ENCODE results near the gene LNP1.

The LNP1 gene

GRCh38 chr3:100399341-100400071 lies 1.8 kb upstream of the LNP1 start:
- DNase-seq (ENCODE audit: low spot score): no peak

GRCh38 chr3:100400419-100400779 lies 940 bp upstream of the LNP1 start:
- peak; percentile 17 for DNase-seq (ENCODE audit: low spot score)

DNA sequence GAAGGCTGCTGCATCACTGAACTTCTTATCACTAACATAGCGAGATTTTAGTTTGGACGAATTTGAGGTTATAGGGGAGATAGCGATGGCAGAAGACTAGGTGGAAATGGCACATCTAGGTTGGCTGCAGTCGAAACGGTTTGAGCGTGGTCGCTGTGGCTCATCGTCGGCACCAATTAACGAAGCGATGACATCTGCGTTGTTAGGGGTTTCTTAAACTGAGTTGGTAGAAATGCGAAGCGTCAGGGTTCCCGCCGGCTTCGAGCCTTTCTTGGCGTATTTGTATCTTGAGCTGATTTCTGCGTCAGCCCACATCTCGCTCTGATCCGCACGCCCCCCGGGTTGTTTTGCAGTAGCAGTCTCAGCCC lies 319 bp downstream of the LNP1 start:
- DNase-seq (ENCODE audit: low spot score): peak; percentile 41

DNA sequence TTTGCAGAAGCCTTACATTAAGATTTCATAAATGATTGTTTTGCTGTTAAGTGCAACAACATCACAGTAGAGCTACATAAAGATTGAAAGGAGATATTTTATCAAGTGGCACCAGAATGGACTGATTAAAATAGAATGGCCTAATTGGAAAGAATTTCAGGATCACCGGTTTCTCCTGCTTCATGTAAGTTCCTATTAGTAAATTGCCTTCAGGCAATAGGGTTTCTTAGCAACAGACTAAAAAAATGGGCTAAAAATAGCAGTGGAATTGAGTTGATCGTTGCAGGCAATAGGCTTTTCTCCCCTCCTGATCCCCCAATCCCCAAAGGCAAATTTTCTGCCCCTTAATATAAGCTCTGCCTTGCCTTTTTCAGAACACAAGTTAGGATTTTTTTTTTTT lies 917 bp downstream of the LNP1 start:
- no peak for DNase-seq (ENCODE audit: low spot score)

DNA sequence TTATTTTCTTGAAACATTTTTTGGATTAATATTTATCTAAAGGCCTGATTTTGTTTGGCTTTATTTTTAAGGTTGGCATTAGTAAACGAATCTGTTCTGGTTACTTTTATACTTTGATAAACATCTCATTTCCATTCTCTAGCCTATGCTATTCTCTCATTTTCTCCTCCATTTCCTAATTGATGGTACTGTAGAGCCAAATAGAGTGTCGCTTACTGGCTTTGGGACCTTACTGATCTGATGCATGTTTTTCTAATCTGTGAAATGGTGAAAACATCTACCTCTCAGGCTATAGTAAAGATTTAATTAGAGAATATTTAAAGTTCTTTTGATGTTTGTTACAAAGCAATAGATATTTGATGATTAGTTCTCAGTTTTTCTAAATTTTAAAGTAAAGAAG lies 1.6 kb downstream of the LNP1 start:
- DNase-seq (ENCODE audit: low spot score): no peak

DNA sequence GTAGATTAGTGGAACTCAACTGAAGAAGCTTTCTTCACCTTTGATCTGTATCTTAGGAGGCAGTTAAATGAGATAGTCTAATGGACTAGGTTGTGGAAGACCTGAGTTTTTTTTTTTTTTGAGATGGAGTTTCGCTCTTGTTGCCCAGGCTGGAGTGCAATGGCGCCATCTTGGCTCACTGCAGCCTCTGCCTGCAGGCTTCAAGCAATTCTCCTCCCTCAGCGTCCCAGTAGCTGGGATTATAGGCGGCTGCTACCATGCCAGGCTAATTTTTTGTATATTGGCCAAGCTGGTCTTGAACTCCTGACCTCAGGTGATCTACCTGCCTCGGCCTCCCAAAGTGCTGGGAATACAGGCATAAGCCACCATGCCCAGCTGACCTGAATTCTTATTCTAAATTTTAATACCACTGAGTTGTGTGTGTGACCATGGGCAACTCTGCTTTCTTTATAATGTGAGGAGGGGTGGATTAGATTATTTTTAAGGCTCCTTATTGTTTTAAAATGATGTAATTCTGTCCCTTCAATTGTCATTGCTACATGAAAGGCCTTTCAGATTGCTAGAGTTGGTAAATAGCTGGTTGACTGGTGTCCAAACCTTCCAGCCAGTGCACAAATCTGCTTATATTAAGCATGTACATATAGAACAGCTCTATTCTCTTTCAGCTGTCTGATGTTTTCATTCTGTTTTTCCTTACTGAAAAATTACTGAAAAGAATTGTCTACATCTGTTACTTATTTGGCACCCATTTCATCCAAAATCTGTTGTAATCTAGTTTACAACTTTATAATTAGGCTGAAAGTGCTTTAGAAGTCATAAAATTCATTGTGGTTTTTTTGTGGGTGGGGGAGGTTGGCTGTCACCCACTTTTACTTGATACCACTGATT lies 2.3 kb downstream of the LNP1 start:
- DNase-seq (ENCODE audit: low spot score): no peak

- no peak for DNase-seq (ENCODE audit: low spot score)
Measured at GRCh38 chr3:100404250-100404548, 2.9 kb downstream of the LNP1 start.

- DNase-seq (ENCODE audit: low spot score): no peak
Measured at GRCh38 chr3:100407164-100407563, 5.8 kb downstream of the LNP1 start.

DNA sequence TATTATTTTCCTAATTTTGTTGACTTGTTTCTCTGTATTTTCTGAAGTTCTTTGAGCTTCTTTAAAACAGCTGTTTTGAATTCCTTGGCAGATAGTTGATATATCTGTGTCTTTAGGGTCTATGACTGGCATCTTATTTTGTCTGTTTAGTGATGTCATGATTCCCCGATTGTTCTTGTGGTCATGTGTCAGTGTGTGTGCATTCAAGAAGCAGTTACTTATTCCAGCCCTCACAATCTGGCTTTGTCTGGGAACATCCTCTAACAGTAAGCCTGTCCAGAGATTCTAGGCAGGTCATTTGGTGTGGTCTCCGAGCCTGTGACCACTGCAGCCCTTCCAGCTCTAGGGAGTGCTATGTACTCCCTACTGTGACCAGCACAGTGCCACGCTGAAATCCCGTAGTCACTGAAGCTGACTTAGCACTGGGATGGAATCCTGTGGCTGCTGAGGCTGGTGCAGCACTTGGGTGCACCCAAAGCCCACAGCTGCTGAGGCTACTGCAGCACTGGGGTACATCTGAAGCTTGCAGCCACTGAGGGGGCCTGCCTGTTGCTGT lies 6.7 kb downstream of the LNP1 start:
- no peak for DNase-seq (ENCODE audit: low spot score)

- DNase-seq (ENCODE audit: low spot score): no peak
Measured at GRCh38 chr3:100411091-100411982, 10.0 kb downstream of the LNP1 start.

DNA sequence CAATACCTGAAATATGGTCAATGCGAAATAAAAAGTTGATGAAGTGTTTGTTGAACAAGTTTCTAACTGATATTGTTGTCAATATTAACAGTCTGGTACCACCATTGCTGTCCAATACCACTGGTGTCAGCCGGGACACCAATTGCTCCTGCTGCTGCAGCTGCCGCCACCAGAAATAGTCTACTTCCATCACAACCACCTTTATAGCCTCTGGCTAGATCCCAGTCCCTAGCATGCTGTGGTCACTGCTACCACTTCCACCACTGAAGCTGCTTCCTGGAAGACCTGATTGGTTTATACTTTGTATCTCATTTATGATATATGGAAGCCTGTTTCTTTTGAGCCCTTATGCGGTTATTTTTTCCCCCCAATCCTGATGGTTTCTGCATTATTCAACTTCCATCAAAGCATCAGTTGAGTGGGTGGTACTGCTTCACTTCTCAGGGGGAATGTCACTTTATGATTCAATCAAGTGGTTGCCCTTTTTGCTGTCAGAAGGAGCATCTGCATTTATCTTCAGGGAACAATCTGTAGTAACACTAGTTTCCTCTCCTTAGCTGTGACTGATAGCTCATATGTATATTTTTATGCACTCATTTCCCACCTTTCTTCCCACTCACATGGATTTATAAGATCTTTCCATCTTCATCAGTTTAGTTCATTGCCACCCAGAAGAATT lies 11.7 kb downstream of the LNP1 start:
- no peak for DNase-seq (ENCODE audit: low spot score)

GRCh38 chr3:100413613-100414012 lies 12.3 kb downstream of the LNP1 start:
- no peak for DNase-seq (ENCODE audit: low spot score)

GRCh38 chr3:100416176-100416575 lies 14.8 kb downstream of the LNP1 start:
- no peak for DNase-seq (ENCODE audit: low spot score)

GRCh38 chr3:100416863-100417262 lies 15.5 kb downstream of the LNP1 start:
- DNase-seq (ENCODE audit: low spot score): no peak

DNA sequence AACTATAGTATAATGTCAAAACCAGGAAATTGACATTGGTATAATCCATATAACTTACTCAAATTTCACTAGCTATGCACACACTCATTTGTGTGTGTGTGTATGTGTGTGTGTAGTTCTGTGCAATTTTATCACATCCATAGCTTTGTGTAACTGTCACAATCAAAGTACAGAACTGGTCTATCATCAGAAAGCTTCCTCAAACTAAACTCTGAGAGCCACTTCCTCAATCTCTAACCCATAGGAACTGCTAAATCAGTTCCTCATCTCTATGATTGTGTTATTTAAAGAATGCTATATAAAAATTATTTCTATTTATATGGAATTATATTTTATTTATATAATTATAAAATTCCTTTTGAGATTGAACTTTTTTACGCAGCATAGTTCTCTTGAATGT lies 18.1 kb downstream of the LNP1 start:
- DNase-seq (ENCODE audit: low spot score): no peak

DNA sequence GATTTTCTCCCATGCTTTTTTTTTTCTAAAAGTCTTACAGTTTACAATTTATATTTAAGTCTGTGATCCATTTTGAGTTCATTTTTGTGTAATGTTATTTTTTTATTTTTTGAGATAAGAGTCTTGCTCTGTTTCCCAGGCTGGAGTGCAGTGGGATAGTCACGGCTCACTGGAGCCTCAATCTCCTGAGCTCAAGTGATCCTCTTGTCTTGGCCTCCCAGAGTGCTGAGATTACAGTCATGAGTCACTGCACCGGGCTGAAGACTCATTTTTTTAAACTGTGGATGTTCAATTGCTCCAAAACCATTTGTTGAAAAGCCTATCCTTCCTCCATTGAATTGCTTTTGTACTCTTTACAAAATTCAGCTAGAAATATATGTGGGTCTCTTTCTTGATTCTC lies 19.5 kb downstream of the LNP1 start:
- DNase-seq (ENCODE audit: low spot score): no peak

DNA sequence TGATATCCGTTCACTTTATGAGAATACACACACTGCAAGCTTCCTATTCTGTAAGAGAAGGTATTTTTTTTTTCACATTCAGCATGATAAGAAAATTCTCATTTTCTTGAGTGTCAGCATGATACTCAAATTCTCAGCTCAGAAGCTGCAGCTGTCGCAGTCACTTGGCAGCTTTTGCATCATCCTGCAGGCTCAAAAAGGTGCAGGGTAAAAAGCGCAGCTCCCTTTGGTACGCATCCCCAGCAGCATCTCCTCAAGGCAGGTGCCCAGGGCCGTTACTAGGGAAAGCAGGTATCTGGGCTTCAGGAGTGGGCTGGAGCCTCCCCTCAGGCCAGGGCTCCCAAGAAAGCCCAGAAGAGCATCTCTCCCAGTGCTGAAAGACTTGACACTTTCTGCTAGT lies 22.3 kb downstream of the LNP1 start:
- DNase-seq (ENCODE audit: low spot score): no peak

- DNase-seq (ENCODE audit: low spot score): no peak
Measured at GRCh38 chr3:100424261-100424660, 22.9 kb downstream of the LNP1 start.

GRCh38 chr3:100425316-100425715 lies 24.0 kb downstream of the LNP1 start:
- no peak for DNase-seq (ENCODE audit: low spot score)

DNA sequence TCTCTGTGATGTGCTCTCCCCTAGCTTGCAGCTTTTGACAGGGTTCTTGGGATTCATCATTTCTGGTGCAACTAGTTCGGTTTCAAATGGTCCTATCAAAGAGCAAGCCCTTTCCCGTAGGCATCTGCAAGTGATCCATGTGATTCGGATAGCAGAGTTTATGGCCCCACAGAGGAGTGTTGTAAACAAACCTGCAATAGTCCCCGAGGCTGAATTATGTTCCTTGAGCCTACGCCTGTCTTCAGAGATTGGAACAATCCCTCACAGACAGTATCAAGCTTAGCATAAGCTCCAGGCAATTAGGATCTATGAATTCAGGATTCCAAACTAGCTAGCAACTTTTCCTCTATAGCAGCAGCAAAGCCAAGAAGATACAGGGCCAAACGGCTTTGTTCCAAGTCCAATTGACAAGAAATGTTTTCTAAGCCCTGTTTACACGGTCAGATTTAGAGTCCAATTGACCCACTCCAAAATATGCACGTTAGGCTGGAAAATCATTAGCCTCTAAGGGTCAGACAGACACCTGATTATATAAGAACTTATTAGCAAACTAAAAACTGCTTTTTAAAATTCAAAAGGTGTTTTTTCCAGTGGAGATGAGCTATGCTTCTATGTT lies 24.8 kb downstream of the LNP1 start:
- DNase-seq (ENCODE audit: low spot score): no peak

DNA sequence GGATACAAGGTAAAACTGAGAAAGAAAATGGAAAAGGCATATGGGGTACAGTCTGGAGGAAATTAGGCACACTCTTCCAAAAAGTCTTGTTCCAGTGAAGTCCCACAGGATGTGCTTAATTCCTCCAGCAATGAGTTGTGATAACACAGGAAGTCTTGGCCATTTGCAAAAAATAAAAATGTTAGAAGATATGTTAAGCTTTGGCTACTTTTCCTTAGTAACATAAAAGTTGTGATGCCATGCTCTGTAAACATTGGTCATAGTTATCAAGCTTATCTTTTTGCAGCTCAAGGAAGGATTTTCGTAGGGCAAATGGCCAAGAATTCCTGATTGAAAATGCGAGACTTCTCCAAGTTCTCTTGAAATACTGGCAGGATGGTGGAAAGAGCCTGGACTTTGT lies 26.4 kb downstream of the LNP1 start:
- no peak for DNase-seq (ENCODE audit: low spot score)
